Activated T-helper 1 cell treated with anti-CD3 and anti-CD28 coated beads, Interleukin-12 subunit alpha, Interleukin-12 subunit beta, Interleukin-2, Interleukin-4 antibody, amounts not matched to agents 30 ng/mL and 10 ng/mL and 1 ng/mL, durations not matched to agents 14 hours and 24 hours and 36 hours (primary cell): ENCODE results near the gene PSD2. TPM values are rescaled to one million over a fixed set of nuclear protein-coding genes. Genes with fewer than 3 reads are reported as not detected.
A peak's percentile ranks its signal among the peaks of the same experiment; 100 is the strongest.

Experiments used
- DNase-seq: peaks from one replicate; pipeline ENCODE4 v3.0.0; 2021; ENCODE audit warnings: low spot score
- H3K27ac Mint-ChIP-seq: one replicate; pipeline ENCODE4 v1.8.0; 2021; ENCODE audit warnings: mild to moderate bottlenecking, mixed read lengths
- H3K27me3 Mint-ChIP-seq: one replicate; pipeline ENCODE4 v1.8.0; 2022; ENCODE audit warnings: mild to moderate bottlenecking, moderate library complexity, mixed read lengths; ENCODE audit not compliant: insufficient read depth
- H3K36me3 Mint-ChIP-seq: one replicate; pipeline ENCODE4 v1.8.0; 2021; ENCODE audit warnings: low read depth, mixed read lengths
- H3K4me1 Mint-ChIP-seq: one replicate; pipeline ENCODE4 v1.8.0; 2021; ENCODE audit warnings: low read depth, mixed read lengths
- H3K4me3 Mint-ChIP-seq: one replicate; pipeline ENCODE4 v1.8.0; 2021; ENCODE audit warnings: mild to moderate bottlenecking, moderate library complexity, mixed read lengths
- H3K9me3 Mint-ChIP-seq: one replicate; pipeline ENCODE4 v1.8.0; 2021; ENCODE audit warnings: mixed read lengths
- intact Hi-C: fragments of 100-400 bp; cut with micrococcal nuclease; formaldehyde crosslinking; loops from one replicate; pipeline ENCODE4 v1.15.1; 2024
- total RNA-seq: library from RNA; stranded (reverse); gene quantifications from 2 replicates; pipeline ENCODE4 v1.2.3, GENCODE V29; 2022

The PSD2 gene
- total RNA-seq, 1 donor from 2014 or later = not detected

DNA sequence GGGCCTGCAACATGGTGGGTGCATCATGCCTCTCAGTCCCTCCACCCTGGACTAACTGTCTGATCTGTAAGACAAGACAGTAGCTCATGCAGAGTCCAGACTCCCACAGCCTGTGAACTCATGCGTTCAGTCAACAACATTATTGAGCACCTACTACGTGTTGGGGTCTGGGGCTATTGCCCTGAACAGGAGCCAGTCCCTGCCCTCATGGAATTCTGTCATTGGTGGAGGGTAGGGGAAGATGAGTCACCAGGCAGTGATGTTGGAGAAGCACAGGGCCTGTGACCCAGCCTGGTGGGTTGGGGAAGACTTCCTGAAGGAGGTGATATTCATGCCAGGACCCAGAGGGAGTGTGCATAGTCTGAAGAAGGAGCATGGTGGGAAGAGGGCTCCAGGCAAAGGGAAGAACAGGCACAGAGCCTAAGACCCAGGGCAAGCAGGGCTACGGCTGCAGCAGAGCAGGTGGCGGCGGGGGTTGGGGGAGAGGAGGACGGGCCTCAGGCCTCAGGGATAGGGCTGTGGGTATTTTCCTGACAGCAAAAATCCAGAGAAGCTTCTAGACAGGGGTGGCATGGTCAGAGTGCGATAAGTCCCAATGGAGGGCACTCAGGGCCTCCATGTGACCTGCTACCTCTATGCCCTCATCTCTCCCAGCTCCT, 26.7 kb upstream of the PSD2 start:
- no peak overlapping the region for H3K27ac Mint-ChIP-seq
- H3K4me1 Mint-ChIP-seq = peaks cover 14% of the 10 kb centered on the region
- H3K27me3 Mint-ChIP-seq = peaks cover 29% of the 10 kb centered on the region
- H3K36me3 Mint-ChIP-seq = no peaks in the 10 kb centered on the region
- no peak for DNase-seq
- H3K4me3 Mint-ChIP-seq = no peak overlapping the region
- H3K9me3 Mint-ChIP-seq = no peaks in the 10 kb centered on the region
- intact Hi-C loops = loop anchor here (5.0 kb wide), 1 partner anchor 57 kb away; no protein-coding TSS in a partner anchor

DNA sequence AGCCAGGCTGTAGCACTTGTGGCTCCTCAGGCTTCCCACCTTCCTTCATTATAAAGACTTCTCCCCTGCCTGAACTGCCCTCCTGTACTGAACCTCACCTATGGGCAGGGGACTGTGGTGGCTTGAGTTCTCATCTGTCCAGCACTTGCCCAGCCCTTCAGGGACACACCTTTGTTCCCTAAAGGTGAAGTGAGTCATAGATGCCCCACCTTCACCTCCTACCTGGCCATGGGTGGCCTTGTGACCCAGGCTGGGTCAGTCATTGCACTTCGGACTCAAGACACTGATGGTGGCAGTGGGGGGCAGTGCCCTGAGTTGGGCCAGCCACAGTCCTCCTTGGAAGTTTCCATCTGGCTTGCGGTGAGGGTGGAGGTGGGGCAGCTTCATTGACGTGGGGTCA, 26.1 kb upstream of the PSD2 start:
- Mint-ChIP-seq H3K4me3 (no peak overlapping the region), H3K27ac (no peak overlapping the region), H3K27me3 (peaks cover 29% of the 10 kb centered on the region), H3K9me3 (no peaks in the 10 kb centered on the region), H3K4me1 (peaks cover 14% of the 10 kb centered on the region), H3K36me3 (no peaks in the 10 kb centered on the region)
- no peak for DNase-seq
- intact Hi-C loops = loop anchor here (5.0 kb wide), 1 partner anchor 57 kb away; no protein-coding TSS in a partner anchor

DNA sequence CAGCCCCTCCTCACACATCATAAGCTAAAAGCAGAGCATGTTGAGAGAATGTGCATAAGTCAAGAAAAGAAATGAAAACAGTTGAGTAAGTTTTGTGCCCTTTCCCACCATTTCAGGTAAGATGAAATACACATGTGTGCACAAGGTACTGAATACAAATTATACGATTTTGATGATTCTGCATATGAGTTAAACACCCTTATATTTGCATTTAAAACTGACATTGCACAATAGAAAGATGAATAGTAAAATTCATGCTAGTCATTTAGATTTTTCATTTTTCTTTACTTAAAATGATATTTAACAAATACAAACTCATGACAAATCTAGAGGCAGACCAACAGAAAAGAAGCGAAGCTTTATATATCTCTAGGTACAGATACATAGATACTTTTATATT, 24.9 kb upstream of the PSD2 start:
- Mint-ChIP-seq H3K9me3 (no peaks in the 10 kb centered on the region), H3K4me1 (peaks cover 4% of the 10 kb centered on the region), H3K27me3 (peaks cover 22% of the 10 kb centered on the region), H3K27ac (no peak overlapping the region), H3K36me3 (no peaks in the 10 kb centered on the region), H3K4me3 (no peak overlapping the region)
- intact Hi-C loops = no loop called here
- DNase-seq = no peak

DNA sequence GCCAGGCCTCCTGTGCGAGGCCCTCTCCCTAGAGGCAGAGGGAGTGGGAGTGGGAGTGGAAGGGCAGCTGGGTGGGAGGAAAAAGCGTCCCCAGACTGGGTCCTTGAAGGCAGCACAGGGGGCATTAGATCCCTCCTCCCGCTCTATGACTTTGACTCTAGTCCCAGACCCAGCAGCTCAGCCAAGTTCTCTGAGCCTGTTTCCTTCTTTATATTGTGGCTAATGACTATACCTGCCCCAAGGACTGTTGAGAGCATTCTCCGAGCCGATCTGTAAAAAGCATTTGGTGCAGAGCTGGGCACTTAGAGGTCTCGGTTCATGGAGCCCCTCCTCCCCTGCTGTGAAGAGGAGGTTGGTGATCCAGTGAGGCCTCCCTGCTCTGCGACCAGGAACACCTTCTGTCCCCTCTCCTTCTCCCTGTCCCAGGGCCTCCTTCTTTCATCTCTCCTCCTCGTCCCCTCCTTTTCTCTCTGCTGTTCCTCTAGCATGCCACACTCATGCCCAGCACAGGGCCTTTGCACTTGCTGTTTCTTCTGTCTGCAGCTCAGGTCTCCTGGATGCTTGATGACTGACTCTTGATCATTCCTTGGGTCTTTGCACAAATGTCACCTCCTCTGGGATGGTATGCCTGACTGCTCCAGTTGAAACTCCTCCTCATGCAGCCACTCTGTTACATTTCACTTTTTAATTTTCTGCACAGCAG, 23.4 kb upstream of the PSD2 start:
- Mint-ChIP-seq H3K4me1 (no peaks in the 10 kb centered on the region), H3K9me3 (no peaks in the 10 kb centered on the region), H3K27ac (no peak overlapping the region), H3K4me3 (no peak overlapping the region), H3K27me3 (peaks cover 17% of the 10 kb centered on the region), H3K36me3 (no peaks in the 10 kb centered on the region)
- intact Hi-C loops = no loop called here
- DNase-seq = no peak

DNA sequence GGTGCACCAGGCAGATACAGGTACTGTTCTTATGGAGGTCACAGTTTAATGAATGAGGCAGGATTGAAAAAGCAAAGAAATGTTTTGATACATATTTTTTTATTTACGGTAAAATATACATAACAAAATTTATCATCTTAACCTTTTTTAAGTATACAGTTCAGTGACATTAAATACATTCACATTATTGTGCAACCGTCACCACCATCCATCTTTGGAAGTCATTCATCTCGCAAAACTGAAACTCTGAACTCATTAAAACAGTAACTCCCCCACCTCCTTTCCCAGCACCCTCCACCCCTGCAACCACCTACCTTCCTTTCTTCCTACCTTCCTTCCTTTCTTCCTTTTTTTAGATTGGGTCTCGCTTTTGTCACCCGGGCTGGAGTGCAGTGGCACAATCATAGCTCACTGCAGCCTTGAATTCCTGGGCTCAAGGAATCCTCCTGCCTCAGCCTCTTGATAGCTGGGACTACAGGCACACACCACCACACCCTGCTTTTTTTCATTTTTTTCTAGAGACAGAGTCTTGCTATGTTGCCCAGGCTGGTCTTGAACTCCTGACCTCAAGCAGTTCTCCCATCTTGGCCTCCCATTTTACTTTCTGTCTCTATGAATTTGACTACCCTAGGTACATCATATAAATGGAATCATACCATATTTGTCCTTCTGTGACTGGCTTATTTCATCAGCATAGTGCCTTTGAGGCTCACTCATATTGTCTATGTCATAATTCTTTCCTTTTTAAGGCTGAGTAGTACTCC, 22.5 kb upstream of the PSD2 start:
- no peak overlapping the region for H3K4me3 Mint-ChIP-seq
- H3K4me1 Mint-ChIP-seq = no peaks in the 10 kb centered on the region
- no peak overlapping the region for H3K27ac Mint-ChIP-seq
- DNase-seq = no peak
- no peaks in the 10 kb centered on the region for H3K9me3 Mint-ChIP-seq
- peaks cover 16% of the 10 kb centered on the region for H3K27me3 Mint-ChIP-seq
- intact Hi-C loops = no loop called here
- H3K36me3 Mint-ChIP-seq = no peaks in the 10 kb centered on the region

DNA sequence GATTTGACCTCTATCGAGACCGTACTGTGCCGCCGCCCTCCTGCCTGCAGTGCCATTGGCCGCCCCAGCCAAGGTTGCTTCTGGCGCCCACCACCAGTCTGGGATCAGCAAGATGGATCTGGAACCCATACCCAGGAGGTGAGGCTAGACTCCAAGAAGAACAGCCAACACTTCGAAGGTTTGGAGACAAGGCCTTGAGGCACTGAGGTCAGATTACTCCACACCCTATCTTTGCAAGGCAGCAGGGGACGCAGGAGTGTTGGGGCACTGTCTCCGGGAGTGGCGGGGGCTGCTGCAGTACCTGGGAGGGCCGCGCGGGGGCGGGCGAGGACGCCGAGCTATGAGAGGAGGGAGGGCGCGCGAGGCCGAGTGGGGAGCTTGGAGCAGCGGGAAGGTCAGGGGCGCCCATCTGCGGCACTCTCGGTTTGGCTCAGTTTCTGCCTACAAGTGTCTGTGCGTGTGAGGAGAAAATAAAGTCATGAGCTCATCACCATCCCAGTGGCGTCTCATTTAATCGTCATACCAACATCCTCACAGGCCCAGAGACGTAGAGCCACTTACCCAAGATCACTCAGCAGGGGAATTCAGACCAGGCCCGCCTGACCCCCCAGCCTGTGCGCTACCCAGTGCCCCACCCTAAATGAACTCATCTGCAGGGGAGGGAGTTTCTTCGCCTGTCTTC, 20.5 kb upstream of the PSD2 start:
- peak; percentile 61 for DNase-seq
- intact Hi-C loops = loop anchor here (1.0 kb wide), 2 partner anchors 10 to 12 kb away; no protein-coding TSS in a partner anchor
- peaks cover 20% of the 10 kb centered on the region for H3K27me3 Mint-ChIP-seq

DNA sequence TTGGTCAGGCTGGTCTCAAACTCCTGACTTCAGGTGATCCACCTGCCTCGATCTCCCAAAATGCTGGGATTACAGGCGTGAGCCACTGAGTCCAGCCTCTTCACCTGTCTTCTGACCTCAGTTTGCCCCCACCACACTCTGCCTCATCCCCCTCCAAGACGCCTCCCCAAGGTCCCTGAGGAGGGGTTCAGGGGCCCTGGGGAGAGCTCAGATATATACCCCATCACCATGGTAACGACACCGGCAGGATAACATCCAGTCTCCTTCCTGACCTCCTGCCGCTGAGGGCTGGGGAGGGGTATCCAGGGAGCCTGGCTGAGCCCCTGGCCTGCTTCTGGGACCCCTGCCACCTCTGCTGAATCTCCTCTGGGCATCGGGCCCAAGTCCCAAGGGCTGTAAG, 19.7 kb upstream of the PSD2 start:
- intact Hi-C loops = loop anchor here (1.0 kb wide), 2 partner anchors 11 kb away; no protein-coding TSS in a partner anchor
- no peaks in the 10 kb centered on the region for H3K4me1 Mint-ChIP-seq
- no peak overlapping the region for H3K27ac Mint-ChIP-seq

More for the DNA sequence above, 20.5 kb upstream of the PSD2 start:
- Mint-ChIP-seq H3K36me3 (no peaks in the 10 kb centered on the region), H3K9me3 (no peaks in the 10 kb centered on the region), H3K4me3 (no peak overlapping the region), H3K4me1 (no peaks in the 10 kb centered on the region), H3K27ac (no peak overlapping the region)

DNA sequence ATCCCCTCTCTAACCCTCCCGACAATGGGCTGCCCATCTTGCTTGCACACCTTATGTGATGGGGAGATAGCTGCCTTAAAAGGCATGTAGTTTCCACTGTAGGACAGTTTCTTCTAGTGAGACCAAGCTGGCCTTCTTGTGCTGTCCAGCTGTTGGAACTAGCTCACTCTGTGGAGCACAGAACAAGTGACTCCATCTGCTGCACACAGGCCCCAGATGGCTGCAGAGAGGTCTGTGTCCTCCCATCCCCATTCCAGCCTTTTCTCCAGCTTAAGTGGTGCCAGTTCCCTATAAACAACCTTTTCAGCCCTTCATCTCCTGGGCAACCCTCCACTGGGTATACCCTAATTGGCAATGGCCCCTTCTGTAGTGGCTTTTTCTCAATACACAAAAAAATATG, 18.7 kb upstream of the PSD2 start:
- Mint-ChIP-seq H3K27me3 (peaks cover 24% of the 10 kb centered on the region), H3K36me3 (no peaks in the 10 kb centered on the region), H3K4me3 (no peak overlapping the region), H3K9me3 (no peaks in the 10 kb centered on the region), H3K27ac (no peak overlapping the region), H3K4me1 (no peaks in the 10 kb centered on the region)
- intact Hi-C loops = no loop called here
- DNase-seq = no peak

More for the DNA sequence above, 19.7 kb upstream of the PSD2 start:
- Mint-ChIP-seq H3K36me3 (no peaks in the 10 kb centered on the region), H3K27me3 (peaks cover 27% of the 10 kb centered on the region), H3K9me3 (no peaks in the 10 kb centered on the region), H3K4me3 (no peak overlapping the region)
- no peak for DNase-seq

DNA sequence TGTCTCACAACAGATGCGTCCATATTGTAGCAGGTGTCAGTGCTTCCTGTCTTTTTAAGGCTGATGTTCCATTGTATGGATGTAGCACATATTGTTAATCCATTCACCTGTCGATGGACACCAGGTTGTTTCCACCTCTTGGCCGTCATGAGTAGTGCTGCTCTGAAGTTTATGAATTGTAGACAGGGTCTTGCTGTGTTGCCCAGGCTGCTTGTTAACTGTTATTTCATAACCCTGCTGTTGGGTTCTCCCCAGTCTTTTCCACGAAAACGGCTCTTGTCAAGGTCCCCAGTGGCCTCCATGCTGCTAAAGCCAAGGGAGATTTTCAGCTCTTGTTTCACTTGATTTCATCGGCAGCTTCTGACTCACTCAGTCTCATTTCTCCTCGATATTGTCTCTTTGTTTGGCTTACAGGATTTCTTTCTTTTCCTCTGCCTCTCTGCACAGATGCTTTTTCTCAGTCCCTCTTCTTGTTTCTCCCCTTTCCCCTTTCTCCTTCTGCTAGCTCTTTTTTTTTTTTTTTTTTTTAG, 12.1 kb upstream of the PSD2 start:
- Mint-ChIP-seq H3K4me1 (no peaks in the 10 kb centered on the region), H3K27ac (no peak overlapping the region), H3K36me3 (no peaks in the 10 kb centered on the region), H3K27me3 (peaks cover 25% of the 10 kb centered on the region), H3K4me3 (no peak overlapping the region), H3K9me3 (no peaks in the 10 kb centered on the region)
- no peak for DNase-seq
- intact Hi-C loops = no loop called here

DNA sequence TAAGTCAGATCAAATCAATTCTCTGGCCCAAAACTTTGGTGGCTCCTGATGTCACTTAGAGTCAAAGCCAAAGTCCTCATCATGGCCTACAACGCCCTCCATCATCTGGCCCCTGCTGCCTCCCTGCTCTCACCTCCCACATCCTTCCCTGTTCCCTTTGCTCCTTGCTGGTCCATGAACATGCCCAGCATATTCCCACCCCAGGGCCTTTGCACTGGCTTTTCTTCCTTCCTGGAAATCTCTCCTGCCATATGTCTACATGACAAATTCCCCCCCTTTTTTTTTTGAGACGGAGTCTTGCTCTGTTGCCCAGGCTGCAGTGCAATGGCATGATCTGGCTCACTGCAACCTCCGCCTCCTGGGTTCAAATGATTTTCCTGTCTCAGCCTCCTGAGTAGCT, 11.1 kb upstream of the PSD2 start:
- Mint-ChIP-seq H3K27ac (no peak overlapping the region), H3K4me3 (no peak overlapping the region), H3K4me1 (no peaks in the 10 kb centered on the region), H3K36me3 (no peaks in the 10 kb centered on the region), H3K27me3 (peaks cover 26% of the 10 kb centered on the region), H3K9me3 (no peaks in the 10 kb centered on the region)
- intact Hi-C loops = no loop called here
- no peak for DNase-seq

DNA sequence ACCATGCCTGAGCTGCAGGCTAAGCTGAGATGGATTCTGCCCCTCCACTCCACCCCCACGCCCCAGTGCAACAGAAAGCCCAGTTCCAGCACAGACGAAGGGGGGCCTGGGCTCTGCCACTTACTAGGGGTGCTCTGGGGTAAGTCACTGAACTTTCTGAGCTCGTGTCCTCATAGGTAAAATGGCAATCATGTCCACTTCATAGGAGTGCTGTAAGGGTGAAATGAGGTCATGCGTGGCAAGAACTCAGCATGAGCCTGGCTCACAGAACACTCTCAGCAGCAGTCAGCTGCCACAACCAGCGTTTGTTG, 8.4 kb upstream of the PSD2 start:
- Mint-ChIP-seq H3K27me3 (peaks cover 29% of the 10 kb centered on the region), H3K36me3 (no peaks in the 10 kb centered on the region), H3K4me3 (peak overlapping the region; percentile 82), H3K4me1 (no peaks in the 10 kb centered on the region), H3K27ac (no peak overlapping the region), H3K9me3 (no peaks in the 10 kb centered on the region)
- intact Hi-C loops = loop anchor here (1.0 to 5.0 kb wide), 6 partner anchors 12 to 370 kb away; partner anchors contain the start of gene PURA
- no peak for DNase-seq

DNA sequence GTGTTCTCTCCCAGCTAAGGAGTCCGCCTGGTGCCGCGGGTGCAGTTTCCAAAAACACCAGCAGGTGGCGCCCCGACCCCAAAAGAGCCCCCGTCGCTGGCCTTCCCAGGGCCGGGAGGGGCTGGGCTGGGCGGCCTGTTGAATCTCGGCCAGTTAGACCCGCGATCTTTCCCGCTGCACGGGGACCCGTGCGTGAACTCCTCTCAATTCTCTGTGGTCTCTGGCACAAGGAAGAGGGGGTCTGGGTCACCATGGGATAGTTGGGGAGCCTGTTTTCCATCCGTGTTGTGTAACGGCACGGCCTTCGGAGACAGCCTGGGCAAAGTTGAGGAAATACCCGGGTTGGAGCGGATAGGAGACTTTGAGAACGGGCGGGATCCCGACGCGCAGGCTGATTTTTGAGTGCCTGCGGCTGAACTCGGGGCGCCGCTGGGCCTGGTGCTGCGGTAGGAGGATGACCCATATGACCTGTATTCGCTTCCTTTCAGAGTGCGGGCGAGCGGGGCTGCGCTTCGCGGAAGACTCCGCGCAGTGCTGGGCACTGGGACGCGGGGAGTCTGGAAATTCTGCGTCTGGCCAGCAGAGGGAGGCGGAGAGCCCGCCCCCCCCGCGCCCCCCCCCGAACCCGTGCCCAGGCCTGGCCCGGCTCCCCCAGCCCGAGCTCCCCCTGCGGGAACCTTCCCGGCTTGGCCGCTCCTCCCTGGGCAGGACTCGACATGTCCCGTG, 7.9 kb upstream of the PSD2 start:
- peak; percentile 70 for DNase-seq
- intact Hi-C loops = loop anchor here (1.0 to 5.0 kb wide), 6 partner anchors 12 to 370 kb away; partner anchors contain the start of gene PURA
- Mint-ChIP-seq H3K27ac (no peak overlapping the region), H3K36me3 (no peaks in the 10 kb centered on the region), H3K4me3 (peak overlapping the region; percentile 82), H3K27me3 (peaks cover 32% of the 10 kb centered on the region), H3K4me1 (no peaks in the 10 kb centered on the region), H3K9me3 (no peaks in the 10 kb centered on the region)
